Stimulated activated naive CD8-positive, alpha-beta T cell treated with anti-CD3 and anti-CD28 coated beads, Interleukin-15, amount 100 ng/mL, for 72 hours (primary cell): Measurements from ENCODE around the gene RPS27A.
A peak's percentile ranks its signal among the peaks of the same experiment; 100 is the strongest.
"Not testable (repeated sequence)": the region's sequence is repeated elsewhere in the genome, so short reads cannot be mapped to it uniquely, and the experiment has no call there.

ENCODE experiments used
- ATAC-seq: fragments of 150-1000 bp; cut with Tn5 transposase; 2 replicates; pipeline ENCODE4 v1.10.0; 2021; ENCODE audit warnings: mild to moderate bottlenecking, moderate library complexity
- DNase-seq, 2 donors: peaks; one replicate each; pipeline ENCODE4 v3.0.0; 2021 to 2022
- H3K27ac Mint-ChIP-seq, 2 donors: one replicate each; pipeline ENCODE4 v1.8.0; 2022; ENCODE audit warnings: mild to moderate bottlenecking in 2 of 2, mixed read lengths in 2 of 2, moderate library complexity in 2 of 2
- H3K27me3 Mint-ChIP-seq: one replicate; pipeline ENCODE4 v1.8.0; 2022; ENCODE audit warnings: mixed read lengths
- H3K4me1 Mint-ChIP-seq: one replicate; pipeline ENCODE4 v1.8.0; 2022; ENCODE audit warnings: mild to moderate bottlenecking, mixed read lengths
- H3K4me3 Mint-ChIP-seq, 2 donors: one replicate each; pipeline ENCODE4 v1.8.0; 2022; ENCODE audit warnings: mild to moderate bottlenecking in 2 of 2, mixed read lengths in 2 of 2, moderate library complexity in 1 of 2
- H3K9me3 Mint-ChIP-seq, 2 donors: one replicate each; pipeline ENCODE4 v1.8.0; 2022; ENCODE audit warnings: mixed read lengths in 2 of 2

Gene RPS27A

GRCh38 chr2:55232084-55232862 lies at the start of gene RPS27A, which contains the start of gene CLHC1:
Gene RPS27A, plus strand, starts transcription at chr2:55232688. Its CDS starts 137 bp downstream, at chr2:55232825.
Gene CLHC1, minus strand, starts transcription at chr2:55232293. Its CDS starts 9,882 bp downstream, at chr2:55222411.
- no peaks in the 10 kb centered on the region for H3K27me3 Mint-ChIP-seq
- peak; percentile 91 to 93 for DNase-seq
- H3K27ac Mint-ChIP-seq, result peak within 1 kb of the TSS; percentile 99
- H3K4me1 Mint-ChIP-seq, result peaks cover 64% of the 10 kb centered on the region
- peak; percentile 90 for ATAC-seq
- peaks cover 0 to 8% of the 10 kb centered on the region in 2 donors for H3K9me3 Mint-ChIP-seq
- H3K4me3 Mint-ChIP-seq, result peak within 1 kb of the TSS; percentile 96 to 98

- H3K27ac Mint-ChIP-seq, ATAC-seq, H3K9me3 Mint-ChIP-seq, H3K4me3 Mint-ChIP-seq, H3K4me1 Mint-ChIP-seq, DNase-seq, H3K27me3 Mint-ChIP-seq: not testable (repeated sequence)
Observed at GRCh38 chr2:55186837-55187236, 45.7 kb upstream of the RPS27A start.

- not testable (repeated sequence) for H3K9me3 Mint-ChIP-seq, H3K4me3 Mint-ChIP-seq, ATAC-seq, H3K27me3 Mint-ChIP-seq, H3K4me1 Mint-ChIP-seq, DNase-seq, H3K27ac Mint-ChIP-seq
Observed at GRCh38 chr2:55191888-55192287, 40.6 kb upstream of the RPS27A start.

GRCh38 chr2:55196526-55196925 lies 36.0 kb upstream of the RPS27A start:
- Mint-ChIP-seq H3K4me3 (no peak overlapping the region), H3K27ac (no peak overlapping the region)
- no peak for DNase-seq

GRCh38 chr2:55200416-55200815 lies 32.1 kb upstream of the RPS27A start:
- H3K4me3 Mint-ChIP-seq, result no peak overlapping the region
- DNase-seq, result no peak
- peaks cover 22 to 25% of the 10 kb centered on the region in 2 donors for H3K9me3 Mint-ChIP-seq
- ATAC-seq, result no peak
- no peak overlapping the region for H3K27ac Mint-ChIP-seq
- no peaks in the 10 kb centered on the region for H3K27me3 Mint-ChIP-seq
- H3K4me1 Mint-ChIP-seq, result no peaks in the 10 kb centered on the region

More at GRCh38 chr2:55196526-55196925, 36.0 kb upstream of the RPS27A start:
- H3K4me1 Mint-ChIP-seq, result no peaks in the 10 kb centered on the region
- H3K9me3 Mint-ChIP-seq, result peaks cover 20 to 23% of the 10 kb centered on the region in 2 donors
- ATAC-seq, result no peak
- no peaks in the 10 kb centered on the region for H3K27me3 Mint-ChIP-seq

GRCh38 chr2:55204536-55204935 lies 28.0 kb upstream of the RPS27A start:
- H3K4me1 Mint-ChIP-seq, result no peaks in the 10 kb centered on the region
- peaks cover 20 to 25% of the 10 kb centered on the region in 2 donors for H3K9me3 Mint-ChIP-seq
- no peak overlapping the region for H3K4me3 Mint-ChIP-seq
- no peak for DNase-seq
- H3K27me3 Mint-ChIP-seq, result no peaks in the 10 kb centered on the region
- no peak overlapping the region for H3K27ac Mint-ChIP-seq
- no peak for ATAC-seq

- DNase-seq, result no peak
- no peaks in the 10 kb centered on the region for H3K4me1 Mint-ChIP-seq
- H3K4me3 Mint-ChIP-seq, result no peak overlapping the region
- H3K27me3 Mint-ChIP-seq, result no peaks in the 10 kb centered on the region
- no peak for ATAC-seq
- peaks cover 17 to 20% of the 10 kb centered on the region in 2 donors for H3K9me3 Mint-ChIP-seq
- H3K27ac Mint-ChIP-seq, result no peak overlapping the region
Observed at GRCh38 chr2:55204950-55205349, 27.5 kb upstream of the RPS27A start.

GRCh38 chr2:55213822-55214221 lies 18.7 kb upstream of the RPS27A start:
- Mint-ChIP-seq H3K27ac (no peak overlapping the region), H3K4me3 (no peak overlapping the region), H3K4me1 (no peaks in the 10 kb centered on the region), H3K27me3 (no peaks in the 10 kb centered on the region), H3K9me3 (no peaks in the 10 kb centered on the region)
- no peak for DNase-seq
- ATAC-seq, result no peak

- Mint-ChIP-seq H3K9me3 (no peaks in the 10 kb centered on the region), H3K27me3 (no peaks in the 10 kb centered on the region), H3K4me3 (peak overlapping the region; percentile 79 to 83), H3K4me1 (peaks cover 50% of the 10 kb centered on the region), H3K27ac (peak overlapping the region; percentile 80 to 84)
- DNase-seq (no peak), ATAC-seq (no peak)
Observed at GRCh38 chr2:55223958-55224760, 8.3 kb upstream of the RPS27A start.

- no peak overlapping the region for H3K4me3 Mint-ChIP-seq
Observed at GRCh38 chr2:55224761-55225261, 7.7 kb upstream of the RPS27A start.

GRCh38 chr2:55225481-55226020 lies 6.9 kb upstream of the RPS27A start:
- peak overlapping the region in 1 of 2 donors; percentile 4 for H3K4me3 Mint-ChIP-seq
- no peaks in the 10 kb centered on the region for H3K27me3 Mint-ChIP-seq
- H3K9me3 Mint-ChIP-seq, result peaks cover 0 to 5% of the 10 kb centered on the region in 2 donors
- H3K4me1 Mint-ChIP-seq, result peaks cover 56% of the 10 kb centered on the region
- H3K27ac Mint-ChIP-seq, result no peak overlapping the region
- no peak for ATAC-seq
- no peak for DNase-seq

More at GRCh38 chr2:55224761-55225261, 7.7 kb upstream of the RPS27A start:
- Mint-ChIP-seq H3K27me3 (no peaks in the 10 kb centered on the region), H3K4me1 (peaks cover 54% of the 10 kb centered on the region), H3K27ac (no peak overlapping the region), H3K9me3 (no peaks in the 10 kb centered on the region)
- ATAC-seq (no peak), DNase-seq (no peak)

- not testable (repeated sequence) for ATAC-seq
Observed at GRCh38 chr2:55227437-55228225, 4.9 kb upstream of the RPS27A start.

GRCh38 chr2:55228226-55228563 lies 4.3 kb upstream of the RPS27A start:
- peak overlapping the region; percentile 32 to 39 for H3K4me3 Mint-ChIP-seq

More at GRCh38 chr2:55227437-55228225, 4.9 kb upstream of the RPS27A start:
- peaks cover 48% of the 10 kb centered on the region for H3K4me1 Mint-ChIP-seq
- peak overlapping the region; percentile 32 to 39 for H3K4me3 Mint-ChIP-seq
- not testable (repeated sequence) for H3K9me3 Mint-ChIP-seq, H3K27me3 Mint-ChIP-seq, DNase-seq
- peak overlapping the region; percentile 16 to 57 for H3K27ac Mint-ChIP-seq

GRCh38 chr2:55229221-55229620 lies 3.3 kb upstream of the RPS27A start:
- no peak for DNase-seq
- H3K27me3 Mint-ChIP-seq, result no peaks in the 10 kb centered on the region
- no peak overlapping the region for H3K27ac Mint-ChIP-seq
- H3K4me1 Mint-ChIP-seq, result peaks cover 55% of the 10 kb centered on the region
- peaks cover 0 to 8% of the 10 kb centered on the region in 2 donors for H3K9me3 Mint-ChIP-seq
- no peak overlapping the region for H3K4me3 Mint-ChIP-seq
- no peak for ATAC-seq

More at GRCh38 chr2:55228226-55228563, 4.3 kb upstream of the RPS27A start:
- H3K9me3 Mint-ChIP-seq, result peaks cover 0 to 8% of the 10 kb centered on the region in 2 donors
- H3K27ac Mint-ChIP-seq, result peak overlapping the region in 1 of 2 donors; percentile 26
- peaks cover 45% of the 10 kb centered on the region for H3K4me1 Mint-ChIP-seq
- DNase-seq (no peak), ATAC-seq (no peak)
- no peaks in the 10 kb centered on the region for H3K27me3 Mint-ChIP-seq

- ATAC-seq, result no peak
- Mint-ChIP-seq H3K9me3 (peaks cover 0 to 8% of the 10 kb centered on the region in 2 donors), H3K27ac (peak overlapping the region in 1 of 2 donors; percentile 15), H3K27me3 (no peaks in the 10 kb centered on the region), H3K4me3 (peak overlapping the region; percentile 96 to 98), H3K4me1 (peaks cover 66% of the 10 kb centered on the region)
- DNase-seq, result no peak
Observed at GRCh38 chr2:55230551-55230950, 1.9 kb upstream of the RPS27A start.
